GM12872 (cell line): ENCODE measurements around the gene HDAC4.

ENCODE experiments used
- CTCF ChIP-seq: IDR thresholded peaks from 3 replicates; pipeline ENCODE4 v1.5.1; 2011; ENCODE audit warnings: low read depth, mild to moderate bottlenecking, low read length, moderate library complexity; ENCODE audit not compliant: insufficient read depth

HDAC4 gene

GRCh38 chr2:239162141-239162821 is 238.5 kb downstream of the HDAC4 start:
- no peak for TF ChIP-seq CTCF

GRCh38 chr2:239161711-239162140 is 239.1 kb downstream of the HDAC4 start:
- TF ChIP-seq CTCF, result no peak

GRCh38 chr2:239160226-239161143 is 240.3 kb downstream of the HDAC4 start:
- no peak for TF ChIP-seq CTCF

GRCh38 chr2:239159476-239159911 is 241.3 kb downstream of the HDAC4 start:
- no peak for TF ChIP-seq CTCF

GRCh38 chr2:239158641-239159475 is 242.0 kb downstream of the HDAC4 start:
- TF ChIP-seq CTCF, result no peak

GRCh38 chr2:239157771-239158170 is 243.0 kb downstream of the HDAC4 start:
- no peak for TF ChIP-seq CTCF

GRCh38 chr2:239157269-239157668 is 243.6 kb downstream of the HDAC4 start:
- no peak for TF ChIP-seq CTCF
